DMS153 treated with DMSO at 0.1 percent for 48 hours (cell line): ENCODE measurements around the gene CHMP6.
"Not testable (repeated sequence)": the region's sequence is repeated elsewhere in the genome, so short reads cannot be mapped to it uniquely, and the experiment has no call there.

Experiments
- DNase-seq: peaks from one replicate; lab custom pipeline; 2025; ENCODE audit not compliant: unreplicated experiment; lab: John Stamatoyannopoulos, UW

Gene CHMP6

DNA sequence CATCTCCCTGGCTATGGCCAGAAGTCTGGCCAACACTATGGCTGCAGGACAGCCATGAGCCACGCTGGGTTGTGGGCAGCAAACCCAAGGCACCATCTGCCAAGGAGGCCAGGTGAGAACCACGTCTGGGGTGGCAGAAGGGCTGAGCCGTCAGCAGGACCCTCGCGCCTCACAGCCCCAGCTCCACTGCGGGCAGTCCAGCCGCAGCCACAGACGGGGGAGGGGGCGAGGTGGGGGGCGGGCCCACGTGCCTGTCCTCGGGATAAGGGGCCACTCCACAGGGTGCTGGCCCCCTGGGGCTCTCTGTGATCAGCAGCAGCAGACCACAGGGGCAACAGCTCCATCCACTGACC is 36.8 kb downstream of the CHMP6 start:
- no peak for DNase-seq

DNA sequence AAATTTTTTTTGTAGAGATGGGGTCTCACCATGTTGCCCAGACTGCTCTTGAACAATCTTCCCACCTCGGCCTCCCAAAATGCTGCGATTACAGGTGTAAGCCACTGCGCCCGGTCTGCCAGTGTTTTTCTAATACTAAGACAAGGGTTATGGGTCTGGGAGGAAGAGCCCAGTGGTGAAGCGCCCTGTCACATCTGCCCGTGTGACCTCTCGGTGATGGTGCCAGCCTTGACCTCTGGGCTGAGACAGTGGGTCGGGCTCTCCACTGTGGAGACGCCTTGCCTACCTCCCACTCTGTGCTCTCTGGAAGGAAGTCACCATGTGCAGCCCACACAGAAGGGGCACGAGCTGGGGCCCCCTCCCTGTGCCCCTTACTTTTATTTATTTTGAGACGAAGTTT is 38.2 kb downstream of the CHMP6 start:
- no peak for DNase-seq

DNA sequence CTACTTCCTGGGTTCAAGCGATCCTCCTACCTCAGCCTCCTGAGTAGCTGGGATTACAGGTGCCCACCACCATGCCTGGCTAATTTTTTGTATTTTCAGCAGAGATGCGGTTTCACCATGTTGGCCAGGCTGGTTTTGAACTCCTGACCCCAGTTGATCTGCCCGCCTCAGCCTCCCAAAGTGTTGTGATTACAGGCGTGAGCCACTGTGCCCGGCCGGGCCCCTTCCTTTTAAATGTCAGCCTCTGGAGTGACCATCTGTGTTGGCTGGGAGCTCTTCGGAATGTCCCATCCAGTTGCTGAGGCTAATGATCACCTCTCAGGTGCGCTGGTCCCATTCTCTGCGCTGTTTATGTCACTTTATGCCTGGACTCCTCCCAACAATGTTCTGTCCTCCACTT is 38.7 kb downstream of the CHMP6 start:
- not testable (repeated sequence) for DNase-seq

DNA sequence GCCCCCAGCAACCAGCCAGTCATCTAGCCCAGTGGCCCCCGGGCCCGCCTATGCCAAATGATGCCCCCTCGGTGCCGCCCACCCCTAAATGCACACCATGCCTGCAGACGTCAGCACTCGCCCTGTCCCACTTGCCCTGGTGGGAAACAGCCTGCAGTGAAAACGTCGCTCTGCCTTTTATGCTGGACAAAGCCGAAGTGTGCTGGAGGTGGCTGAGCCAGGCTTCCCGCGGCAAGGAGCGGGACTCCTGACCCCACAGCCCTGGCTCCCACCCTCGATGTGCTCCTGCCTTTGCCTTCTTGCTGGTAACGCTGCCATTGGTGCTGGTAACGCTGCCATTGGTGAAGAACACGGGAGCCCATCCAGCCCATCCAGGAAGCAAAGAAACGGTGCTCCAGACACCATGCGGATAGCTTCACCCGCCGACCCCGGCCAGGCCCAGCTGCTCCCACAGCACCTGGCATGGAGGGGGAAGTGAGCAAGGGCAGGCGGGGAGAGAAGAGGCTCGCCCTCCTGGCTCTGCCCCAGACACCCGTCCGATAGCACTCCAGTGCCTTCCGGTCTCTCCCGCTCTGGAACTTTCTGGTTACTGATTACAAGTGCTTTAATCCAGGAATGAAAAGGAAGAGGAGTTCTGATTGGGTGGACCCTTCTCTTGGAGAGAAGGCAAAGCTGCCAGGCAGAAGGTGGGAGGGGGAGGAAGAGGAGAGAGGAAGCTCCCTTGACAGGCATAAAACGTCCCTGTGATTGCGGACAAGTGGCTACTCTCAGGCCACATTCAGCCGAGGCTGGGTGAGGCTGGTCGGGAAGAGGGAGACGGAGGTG is 39.3 kb downstream of the CHMP6 start:
- DNase-seq: no peak

DNA sequence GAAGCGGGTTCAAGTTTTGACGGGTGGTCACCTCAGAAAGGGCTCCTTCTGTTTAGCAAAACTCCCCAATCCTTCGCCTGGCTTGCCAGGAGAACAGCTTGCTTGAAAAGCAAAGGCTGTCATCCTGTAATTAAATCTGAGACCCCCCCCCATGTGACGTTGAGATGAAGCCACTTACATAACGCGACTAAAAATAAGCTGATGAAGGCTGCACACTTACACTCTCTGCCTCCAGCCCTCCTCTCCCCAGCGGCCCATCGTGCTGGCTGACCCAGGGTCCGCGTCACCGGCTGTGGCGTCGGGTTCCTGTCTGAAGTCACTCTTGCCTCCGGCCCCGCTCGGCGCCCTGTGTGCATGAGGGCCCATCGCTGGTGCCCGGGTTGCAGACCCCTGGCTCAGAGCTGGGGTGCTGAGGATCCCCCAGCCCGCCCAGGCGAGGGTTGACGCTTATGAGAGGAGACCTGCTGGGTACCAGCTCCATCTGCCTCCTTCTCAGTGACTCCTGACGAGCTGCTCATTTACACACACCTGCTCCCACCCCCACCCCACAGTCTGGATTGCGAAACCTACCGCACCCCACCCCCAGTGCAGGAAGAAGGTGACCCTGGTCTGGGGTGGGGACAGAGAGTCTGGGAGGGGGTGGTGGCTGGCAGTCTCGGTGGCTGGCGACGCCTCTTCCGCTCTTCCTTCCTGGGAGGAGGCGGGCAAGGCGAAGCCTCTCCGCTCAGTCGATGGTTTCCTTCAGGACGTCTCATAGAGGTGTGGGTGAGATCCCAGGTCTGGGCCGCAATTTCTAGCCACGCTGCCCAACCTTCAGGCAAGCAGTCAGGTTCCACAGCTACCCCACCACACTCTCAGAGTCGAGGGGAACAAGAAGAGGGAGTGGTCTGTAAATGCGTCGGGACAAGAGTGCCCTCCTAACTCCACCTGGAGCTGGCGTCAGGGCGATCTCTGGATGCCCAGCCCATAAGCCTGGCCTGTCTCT is 40.2 kb downstream of the CHMP6 start:
- DNase-seq: no peak

DNA sequence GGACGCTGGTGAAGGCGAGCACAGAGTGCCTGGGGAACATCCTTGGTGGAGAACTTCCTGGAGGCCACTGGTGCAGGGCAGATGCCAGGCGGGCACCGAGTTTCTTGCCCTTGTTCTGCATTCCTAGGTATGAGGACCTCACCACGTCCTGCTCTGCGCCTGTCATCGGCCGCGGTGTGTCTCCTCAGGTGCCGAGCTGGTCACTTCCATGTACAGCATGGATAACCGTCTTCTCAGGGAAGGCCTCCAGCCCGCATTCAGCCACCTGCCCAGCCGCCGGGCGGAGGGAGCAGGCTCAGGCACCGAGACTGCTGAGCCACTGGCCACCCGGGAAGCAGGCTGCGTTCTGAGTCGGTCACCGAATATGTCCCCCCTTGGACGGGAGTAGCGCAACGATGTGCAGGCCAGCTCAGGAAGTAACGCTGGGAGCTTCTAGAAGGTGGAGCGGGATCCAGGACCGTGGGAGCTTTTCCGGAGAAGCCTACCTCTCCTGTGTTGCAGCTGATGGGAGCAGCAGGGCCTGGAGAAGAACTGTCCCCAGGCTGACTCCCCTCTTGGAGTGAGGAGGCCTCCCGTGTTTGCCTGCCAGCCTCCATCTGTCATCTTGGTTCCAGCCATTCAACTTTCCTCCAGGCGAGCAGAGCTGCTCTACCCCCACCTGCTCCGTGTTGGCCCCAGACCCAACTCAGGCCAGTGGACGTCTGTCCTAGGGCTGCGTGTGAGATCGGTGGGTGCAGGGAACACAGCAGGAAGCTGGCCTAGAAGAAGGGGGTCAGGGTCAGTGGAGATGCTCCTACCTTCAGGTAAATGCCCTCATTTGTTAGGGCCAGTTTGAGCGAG is 41.2 kb downstream of the CHMP6 start:
- DNase-seq: no peak

DNA sequence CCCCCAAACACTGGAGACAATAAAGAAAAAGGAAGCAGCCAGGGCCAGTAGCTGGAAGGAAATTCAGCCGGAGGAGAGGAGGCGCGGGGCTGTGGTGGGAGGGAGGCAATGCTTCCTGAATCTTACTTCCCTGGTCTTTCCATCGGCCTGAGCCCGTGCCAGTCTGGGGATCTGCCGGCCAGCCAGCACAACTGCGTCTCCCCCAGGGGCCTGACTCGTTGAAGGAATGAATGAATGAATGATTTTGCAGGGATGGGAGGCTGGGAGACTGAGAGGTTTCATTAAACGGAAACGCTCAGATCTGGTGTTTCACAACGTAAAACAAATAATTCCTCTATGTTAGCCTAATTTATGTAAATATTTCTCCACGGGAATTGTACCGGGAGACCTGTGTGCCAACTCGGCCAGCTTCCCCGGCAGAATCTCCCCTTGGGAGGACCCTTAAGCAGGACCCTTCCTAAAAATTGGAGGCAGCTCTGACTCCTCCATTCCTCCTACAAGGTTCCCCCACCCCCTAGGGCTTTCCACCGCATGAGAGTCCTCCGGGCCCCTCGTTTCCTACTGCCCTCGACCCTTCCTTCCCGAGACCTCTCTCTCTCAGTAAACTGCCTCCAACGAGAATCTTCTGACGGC is 42.0 kb downstream of the CHMP6 start:
- DNase-seq: no peak

DNA sequence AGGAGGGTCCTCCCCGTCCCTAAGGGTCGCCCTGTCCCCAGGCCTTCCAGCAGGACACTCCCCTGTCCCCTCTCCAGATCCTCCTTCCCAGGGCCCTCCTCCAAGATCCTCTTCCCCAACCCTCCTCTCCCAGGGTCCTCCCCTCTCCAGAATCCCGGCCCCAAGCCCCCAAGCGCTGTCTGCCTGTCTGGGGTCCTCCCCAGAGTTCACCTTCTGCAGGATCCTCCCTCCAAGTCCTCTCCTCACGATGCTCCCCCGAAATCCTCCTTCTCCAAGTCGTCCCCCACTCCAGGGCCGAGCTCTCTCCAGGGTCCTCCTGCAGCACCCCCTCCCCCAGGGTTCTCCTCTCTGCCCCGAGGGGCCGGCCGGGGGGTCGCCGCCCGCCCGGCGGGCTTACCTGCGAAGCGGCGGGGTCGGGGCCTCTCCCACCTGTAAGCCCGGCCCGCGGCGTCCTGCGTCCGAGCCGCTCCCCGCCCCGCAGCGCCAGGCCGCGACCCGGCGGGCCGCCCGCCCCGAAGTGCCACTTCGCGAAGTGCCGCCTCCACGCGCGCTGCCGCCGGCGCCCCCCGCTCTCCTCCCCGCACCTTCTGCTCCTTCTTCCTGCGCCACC is 42.6 kb downstream of the CHMP6 start:
- no peak for DNase-seq

DNA sequence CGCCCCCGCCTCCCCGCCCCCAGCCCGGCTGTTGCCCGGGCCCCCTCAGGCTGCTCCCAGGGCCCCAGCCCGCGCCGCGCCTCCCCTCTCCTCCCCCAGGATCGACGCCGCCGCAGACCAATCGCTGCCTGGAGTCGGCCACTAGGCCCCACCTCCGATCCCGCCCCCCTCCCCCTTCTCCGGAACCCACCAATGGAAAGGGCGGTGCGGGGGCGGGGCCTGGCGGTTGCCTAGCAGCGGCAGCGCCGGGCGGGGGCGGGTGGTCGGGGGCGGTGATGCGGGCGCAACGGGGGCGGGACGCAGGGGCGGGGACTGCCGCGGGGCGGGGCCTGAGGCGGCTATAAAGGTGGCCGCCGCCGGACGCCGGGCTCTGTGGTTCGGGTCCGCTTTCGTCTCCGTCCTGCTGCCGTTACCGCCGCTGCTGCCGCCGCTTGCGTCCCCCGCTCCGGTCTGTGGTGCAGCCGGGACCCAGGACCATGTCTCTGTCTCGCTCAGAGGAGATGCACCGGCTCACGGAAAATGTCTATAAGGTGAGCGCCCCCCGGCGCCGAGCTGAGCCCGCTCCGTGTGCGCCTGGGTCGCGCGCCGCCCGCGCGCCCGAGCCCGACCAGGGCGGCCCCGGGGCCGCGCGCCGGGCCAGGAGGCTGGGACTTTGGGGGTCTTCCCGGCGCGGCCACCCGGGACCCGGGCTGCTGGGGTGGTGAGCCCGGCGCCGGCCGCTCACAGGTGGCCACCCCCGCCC is 43.3 kb downstream of the CHMP6 start, which contains the start of gene BAIAP2:
BAIAP2 (plus strand) TSS at position 373 of the 742 bp plus-strand sequence; CDS start at position 477, 104 bp downstream.
- DNase-seq: peak; percentile 83

DNA sequence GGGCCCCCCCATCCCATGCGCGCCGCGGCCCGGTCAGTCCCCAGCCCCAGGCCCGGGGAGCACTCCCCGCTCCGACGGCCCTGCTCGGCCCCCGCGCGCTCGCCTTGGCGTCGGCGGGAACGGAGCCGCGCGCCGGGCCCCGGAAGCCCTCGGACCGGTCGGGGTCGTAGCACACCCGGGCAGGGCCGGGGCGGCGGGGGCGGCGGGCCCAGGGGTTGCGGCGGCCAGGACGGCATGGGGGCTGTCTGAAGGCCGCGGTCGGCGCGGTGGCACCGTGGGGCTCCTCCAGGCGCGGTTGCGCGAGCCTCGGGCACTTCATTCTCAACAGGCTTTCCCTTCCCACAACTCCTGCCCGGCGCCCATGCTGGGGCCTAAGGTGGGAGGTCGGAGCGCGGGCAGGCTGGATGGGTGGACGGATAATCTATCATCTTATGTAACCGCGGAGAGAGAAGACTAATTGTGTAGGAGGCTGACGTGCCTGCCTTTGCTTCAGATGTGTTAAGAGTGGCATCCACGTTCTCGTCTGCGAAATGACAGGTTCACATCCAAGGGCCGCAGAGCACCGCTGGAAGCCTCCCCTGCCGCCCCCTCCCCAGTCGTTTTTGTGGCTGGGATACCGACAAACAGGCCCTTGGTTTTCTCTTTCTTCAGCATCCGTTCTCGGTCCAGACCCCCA is 44.0 kb downstream of the CHMP6 start:
- DNase-seq: no peak

DNA sequence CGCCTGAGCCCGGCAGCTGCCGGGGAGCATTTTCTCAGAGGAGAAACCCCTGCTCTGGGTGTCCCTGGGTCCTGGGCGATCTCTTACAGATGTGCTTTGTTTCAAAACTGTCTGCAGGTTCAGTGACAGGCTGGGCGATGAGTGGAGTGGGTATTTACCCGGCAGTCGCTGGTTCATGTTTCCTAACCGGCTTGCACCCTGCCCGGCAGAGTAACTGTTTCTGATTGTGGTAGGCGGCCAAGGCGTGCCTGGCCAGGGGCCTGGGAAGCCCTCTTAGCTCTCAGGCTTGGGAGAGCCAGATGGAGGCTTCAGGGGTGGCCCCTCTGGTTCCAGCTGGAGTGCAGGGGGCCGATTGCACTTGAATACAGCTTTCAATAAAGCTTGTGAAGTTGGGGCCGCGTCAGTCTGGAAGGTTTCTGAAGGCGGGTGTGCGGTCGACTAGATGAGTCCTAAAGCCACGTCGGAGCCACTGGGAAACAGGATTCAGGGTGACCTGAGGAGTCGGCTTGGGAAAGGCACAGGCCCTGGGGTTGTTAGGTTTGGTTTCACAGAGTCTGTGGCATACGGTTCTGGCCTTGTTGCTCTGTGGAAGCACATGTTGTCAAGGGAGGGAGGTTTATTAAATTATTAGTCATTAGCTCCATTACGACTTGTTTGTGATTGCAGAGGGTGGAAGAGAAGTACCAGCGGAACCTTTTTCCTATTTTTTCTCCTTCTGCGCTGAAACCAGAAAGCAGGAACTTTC is 44.7 kb downstream of the CHMP6 start:
- no peak for DNase-seq

DNA sequence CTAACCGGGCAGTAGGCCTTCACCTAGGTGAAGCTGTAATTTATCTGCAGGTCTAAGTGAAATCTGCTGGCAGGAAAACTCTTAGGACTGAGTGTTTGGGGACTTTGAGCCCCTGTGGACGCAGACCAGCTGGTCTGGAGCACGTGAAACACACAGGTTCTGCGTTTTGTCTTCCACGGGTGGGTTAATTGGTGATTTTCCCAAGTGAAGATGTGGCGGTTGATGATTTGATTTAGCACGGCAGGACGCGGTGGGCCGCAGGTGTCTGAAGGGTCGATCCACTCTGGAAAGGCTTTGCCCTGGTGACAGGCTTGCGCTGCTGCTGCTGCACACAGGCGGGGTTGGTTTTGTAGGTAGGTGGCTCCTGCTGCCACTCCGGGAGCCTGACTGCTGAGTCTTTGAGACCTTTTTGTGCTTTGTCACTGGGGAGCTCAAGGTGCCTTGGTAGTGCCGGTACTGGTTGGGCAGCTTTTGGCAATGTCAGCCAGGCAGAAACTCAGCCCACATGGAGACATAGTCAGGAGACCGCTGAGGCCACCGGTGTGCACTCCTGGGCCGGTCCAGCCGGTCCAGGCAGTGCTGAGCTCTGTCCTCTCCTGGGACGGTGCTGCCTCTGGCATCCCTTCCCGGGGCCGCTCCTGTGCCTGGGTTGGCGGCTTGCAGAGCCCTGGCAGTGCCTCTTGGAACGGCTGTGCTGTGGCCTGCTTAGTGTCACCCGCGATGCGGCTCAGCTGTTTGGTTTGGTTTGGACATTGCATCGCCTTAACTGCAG is 45.6 kb downstream of the CHMP6 start:
- no peak for DNase-seq

DNA sequence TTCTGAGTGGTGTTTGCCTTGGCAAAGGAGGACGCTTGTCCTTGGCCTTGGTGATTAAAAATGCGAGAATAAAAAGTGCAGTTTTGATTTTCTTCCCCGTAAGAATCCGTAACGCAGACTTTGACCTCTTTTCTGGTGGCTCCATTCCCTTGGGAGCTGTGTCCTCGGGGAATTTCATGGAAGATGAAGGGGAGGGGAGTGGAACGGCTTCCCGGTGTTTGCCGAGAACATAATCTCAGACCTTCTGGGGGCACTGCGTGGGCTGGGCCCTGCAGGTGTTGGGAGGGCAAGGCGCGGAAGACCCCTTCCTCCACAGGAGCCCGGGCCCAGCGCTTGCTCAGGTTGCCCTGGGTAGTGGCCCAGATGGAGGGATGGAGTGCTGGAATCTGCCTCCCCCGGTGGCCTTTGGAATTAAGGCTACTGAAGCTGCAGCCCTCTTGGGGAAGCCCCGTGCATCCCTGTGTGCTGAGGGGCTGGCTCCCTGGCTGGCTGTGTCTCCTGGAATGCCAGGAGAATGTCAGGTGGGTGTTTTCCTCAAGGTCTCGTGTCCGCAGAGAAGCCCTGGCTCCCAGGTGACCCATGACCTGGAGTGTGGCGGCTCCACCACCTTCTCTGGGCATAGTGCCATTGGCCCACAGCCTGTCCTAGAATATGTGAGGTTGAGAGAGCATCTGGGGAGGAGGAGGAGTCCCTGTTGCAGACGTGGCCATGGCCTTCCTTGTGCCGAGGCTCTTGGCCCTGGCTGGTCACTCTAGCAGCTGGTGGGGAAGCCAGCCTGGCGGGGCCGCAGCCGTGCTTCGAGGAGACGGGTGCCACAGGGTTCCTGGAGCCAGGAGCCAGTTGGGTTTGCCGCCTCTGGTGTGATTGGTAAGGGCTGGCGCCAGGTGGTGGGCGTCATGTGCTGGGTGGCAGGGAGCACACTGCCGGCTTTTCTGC is 46.4 kb downstream of the CHMP6 start:
- no peak for DNase-seq

DNA sequence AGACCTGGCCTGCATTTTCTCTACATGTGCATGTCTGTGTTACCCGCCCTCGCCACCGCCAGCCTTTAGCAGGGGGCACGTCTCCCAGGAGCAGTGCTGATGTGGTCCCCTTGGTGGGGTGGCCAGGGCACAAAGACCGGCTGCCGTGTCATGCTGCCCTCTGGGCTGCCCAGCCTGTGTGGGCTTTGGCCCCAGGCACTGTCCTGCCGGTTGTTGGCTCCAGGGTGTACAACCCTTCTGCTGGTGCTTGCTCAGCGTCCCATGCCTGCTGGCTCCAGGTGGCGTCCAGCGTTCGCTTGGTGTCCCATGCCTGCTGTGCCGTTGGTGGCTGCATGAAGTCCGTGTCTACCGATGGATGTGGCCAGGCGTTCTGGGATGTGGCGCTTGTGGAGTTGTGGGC is 47.5 kb downstream of the CHMP6 start:
- no peak for DNase-seq

DNA sequence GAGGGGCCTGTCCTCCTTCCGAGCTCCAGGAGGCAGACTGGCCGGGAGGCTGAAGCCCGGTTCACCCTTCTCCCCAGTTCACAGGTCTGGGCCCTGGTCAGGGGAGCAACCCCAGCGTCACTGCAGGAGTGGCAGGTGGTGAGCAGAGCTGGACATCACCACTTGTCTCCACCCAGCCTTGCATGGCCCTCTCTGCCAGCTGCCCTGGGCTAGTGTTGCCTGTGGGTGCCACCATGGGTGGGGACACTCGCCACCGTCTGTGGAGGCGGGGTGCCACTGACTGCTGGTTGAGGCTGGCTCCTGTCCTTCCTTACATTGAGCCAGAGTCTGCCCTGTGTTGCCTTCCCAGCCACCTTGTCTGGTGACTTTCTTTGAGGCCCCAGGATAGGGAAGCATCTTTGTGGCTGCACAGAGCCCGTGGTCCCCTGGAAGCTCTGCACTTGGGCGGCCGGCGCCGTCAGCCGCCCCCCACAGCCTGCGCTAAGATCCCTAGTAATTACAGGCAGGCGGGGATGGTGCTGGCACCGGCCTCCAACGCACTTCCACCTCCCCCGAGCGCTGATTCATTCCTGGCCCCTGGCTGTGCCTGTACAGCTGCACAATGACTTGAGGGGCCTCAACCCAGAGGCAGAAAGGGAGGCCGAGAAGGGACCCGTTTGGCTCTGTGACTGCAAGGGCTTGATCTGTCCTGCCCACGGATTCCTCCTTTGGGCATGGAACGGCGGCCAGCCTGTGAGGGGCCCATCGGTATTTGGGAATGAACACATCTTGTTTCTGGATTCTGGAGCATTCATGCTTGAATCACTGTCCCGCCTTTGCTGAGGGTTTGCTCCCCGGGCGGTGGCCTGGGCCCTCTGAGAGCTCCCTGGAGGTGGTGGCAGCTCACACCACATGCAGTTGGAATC is 48.5 kb downstream of the CHMP6 start:
- no peak for DNase-seq
